GM12878 (cell line): ENCODE data around the gene MROH7. TPM values are rescaled to one million over a fixed set of nuclear protein-coding genes. Genes with fewer than 3 reads are reported as not detected.

Experiments
- ATAC-seq: fragments of 200-7000 bp; cut with Tn5 transposase; 3 replicates; pipeline ENCODE4 v1.9.1; 2020; ENCODE audit warnings: mild to moderate bottlenecking, moderate library complexity
- BruUV-seq: library from RNA; stranded (reverse); fragments of 400-500 nt; replicated peaks from 2 replicates; lab custom pipeline; 2021; lab: Mats Ljungman, UMichigan
- CTCF ChIA-PET: fragments of 300-600 bp; sonication (Branson Sonifier 250); formaldehyde crosslinking; extraction: SDS; loops from one replicate; lab custom pipeline; 2021; ENCODE audit warnings: inconsistent platforms; lab: Yijun Ruan, JAX
- POLR2A ChIA-PET: fragments of 350-600 bp; formaldehyde crosslinking; extraction: SDS; loops from one replicate; lab custom pipeline; 2021; ENCODE audit warnings: inconsistent platforms; lab: Charles Lee
- RAD21 ChIA-PET: fragments of 300-600 bp; sonication (Branson Sonifier 250); formaldehyde crosslinking; loops from one replicate; lab custom pipeline; 2023; ENCODE audit warnings: antibody characterized with exemption; ENCODE audit not compliant: unreplicated experiment; lab: Charles Lee
- SMC1A ChIA-PET: fragments of 300-600 bp; sonication (Branson Sonifier 250); formaldehyde crosslinking; loops from one replicate; lab custom pipeline; 2023; ENCODE audit not compliant: unreplicated experiment, uncharacterized antibody; lab: Charles Lee
- DNase-seq: peaks from one replicate; pipeline ENCODE4 v3.0.0-alpha.2; 2011; ENCODE audit warnings: low read depth, low spot score
- FAIRE-seq: peaks from 3 replicates; lab custom pipeline; 2011; peaks lifted over from hg19 to GRCh38; lab: Jason Lieb, UNC
- H2AFZ ChIP-seq: 2 replicates; pipeline ENCODE4 v1.6.0; 2011; ENCODE audit warnings: low read depth, low read length, control low read depth; ENCODE audit not compliant: control insufficient read depth
- H3K27ac ChIP-seq: 2 replicates; pipeline ENCODE4 v1.5.1; 2011; ENCODE audit warnings: control low read depth; ENCODE audit not compliant: control insufficient read depth, insufficient read depth
- H3K27me3 ChIP-seq, 2 experiments: replicated peaks in 1 of 2; 2 replicates each; pipeline versions ENCODE4 v1.6.0 to v1.6.1; 2011; ENCODE audit warnings: low read length in 1 of 2; ENCODE audit not compliant: control insufficient read depth in 2 of 2, insufficient read depth in 2 of 2
- H3K36me3 ChIP-seq, 2 experiments: 2 replicates each; pipeline ENCODE4 v1.5.1; 2011; ENCODE audit warnings: low read length in 1 of 2; ENCODE audit not compliant: control insufficient read depth in 2 of 2, insufficient read depth in 2 of 2
- H3K4me1 ChIP-seq: 2 replicates; pipeline ENCODE4 v1.6.1; 2011; ENCODE audit warnings: mild to moderate bottlenecking, low read length, moderate library complexity, mixed read lengths; ENCODE audit not compliant: control insufficient read depth, insufficient read depth
- H3K4me2 ChIP-seq: 2 replicates; pipeline ENCODE4 v1.6.0; 2011; ENCODE audit warnings: control low read depth; ENCODE audit not compliant: control insufficient read depth, insufficient read depth
- H3K4me3 ChIP-seq: fragments of 200-600 bp; sonication (generic); 2 replicates; pipeline ENCODE4 v1.5.1; 2016
- H3K79me2 ChIP-seq: 2 replicates; pipeline ENCODE4 v1.6.0; 2011; ENCODE audit warnings: low read length; ENCODE audit not compliant: control insufficient read depth, insufficient read depth
- H3K9ac ChIP-seq: 2 replicates; pipeline ENCODE4 v1.8.0; 2011; ENCODE audit warnings: low read length, control low read depth, mixed read lengths; ENCODE audit not compliant: control insufficient read depth, insufficient read depth
- H3K9me3 ChIP-seq: replicated peaks from 3 replicates; pipeline ENCODE4 v1.5.1; 2011; ENCODE audit warnings: mild to moderate bottlenecking, low read length; ENCODE audit not compliant: control insufficient read depth, insufficient read depth
- H4K20me1 ChIP-seq: 2 replicates; pipeline ENCODE4 v1.6.0; 2011; ENCODE audit not compliant: control insufficient read depth, insufficient read depth
- GABPA ChIP-seq: IDR thresholded peaks from 2 replicates; pipeline ENCODE4 v1.6.1; 2014; ENCODE audit warnings: antibody characterized with exemption, low read depth, mild to moderate bottlenecking, inconsistent platforms
- POU2F2 ChIP-seq: IDR thresholded peaks from 3 replicates; pipeline ENCODE4 v1.6.1; 2011; ENCODE audit warnings: low read depth, mild to moderate bottlenecking, low read length, borderline replicate concordance
- USF1 ChIP-seq: IDR thresholded peaks from 2 replicates; pipeline ENCODE4 v1.6.1; 2011; ENCODE audit warnings: borderline replicate concordance, low read depth, mild to moderate bottlenecking, moderate library complexity, mixed read lengths, low read length; ENCODE audit not compliant: insufficient read depth; ENCODE audit errors: extremely low read length
- WGBS: methylation state at CpG from one replicate; pipeline ENCODE4 v1.1.6; 2016; ENCODE audit warnings: low lambda C conversion rate; ENCODE audit not compliant: insufficient replicate concordance, insufficient coverage; ENCODE audit errors: missing lambda C conversion rate; 5-methylcytosine and 5-hydroxymethylcytosine counted together
- in situ Hi-C: fragments of 300-500 bp; cut with MboI; formaldehyde crosslinking; loops from 9 replicates; pipeline ENCODE4 v1.14.3; 2018; ENCODE audit warnings: mixed read lengths
- intact Hi-C: fragments of 100-400 bp; cut with micrococcal nuclease; formaldehyde crosslinking; loops from one replicate; pipeline ENCODE4 v1.14.2; 2022; ENCODE audit not compliant: unreplicated experiment
- polyA plus RNA-seq, 11 experiments: library from polyadenylated mRNA; depleted of rRNA in 4 of 11; unstranded in 6 of 11; stranded (reverse) in 5 of 11; fragments of >200 nt; fragmentation: Nextera tagmentation in 4 of 11; fragmentation: Illumina TruSeq in 1 of 11; extraction: Ambion mirVana in 4 of 11; extraction: Trizol in 1 of 11; gene quantifications; 1 replicate in 1 of 11; 2 replicates in 10 of 11; pipeline versions ENCODE4 v1.2.1 to v1.2.3, GENCODE V29; 2011 to 2016; ENCODE audit warnings: inconsistent platforms in 2 of 11, missing spikeins in 2 of 11, low read depth in 1 of 11
- total RNA-seq, 4 experiments: library from RNA; depleted of rRNA in 3 of 4; stranded (reverse); fragments of >200 nt in 3 of 4; fragmentation: Illumina TruSeq in 1 of 4; extraction: Trizol in 1 of 4; gene quantifications; 2 replicates each; pipeline versions ENCODE4 v1.2.1 to v1.2.3, GENCODE V29; 2013 to 2021

MROH7 gene
- total and polyA plus RNA-seq, 10 of the 15 experiments (the other 5 are each of a cell fraction or from before 2014, with no cell fraction given): 0.11 TPM; not detected in 9

- no peak overlapping the region for H2AFZ ChIP-seq
- H3K27ac ChIP-seq: no peak overlapping the region
- no peak overlapping the region for H3K9ac ChIP-seq
- no peaks in the 10 kb centered on the region for H3K27me3 ChIP-seq
- H3K4me3 ChIP-seq: no peak overlapping the region
- ATAC-seq (no peak), FAIRE-seq (no peak), DNase-seq (no peak)
- no peaks in the 10 kb centered on the region for H3K36me3 ChIP-seq
- H4K20me1 ChIP-seq: no peaks in the 10 kb centered on the region
- TF ChIP-seq GABPA: no peak
- in situ Hi-C loops (no loop called here), intact Hi-C loops (no loop called here)
- no peaks in the 10 kb centered on the region for H3K79me2 ChIP-seq
- no peaks in the 10 kb centered on the region; the same call in 2 of the 3 replicates for H3K9me3 ChIP-seq
- RAD21 ChIA-PET: no interaction called here
- SMC1A ChIA-PET: no interaction called here
- H3K4me2 ChIP-seq: no peak overlapping the region
- POLR2A ChIA-PET: no interaction called here
- H3K4me1 ChIP-seq: no peaks in the 10 kb centered on the region
- 2% methylated on average over 4 of the region's 4 CpGs for WGBS
- CTCF ChIA-PET: interaction anchor here (1.5 kb wide), 1 partner anchor 10 kb away, joined by 3 read pairs; no protein-coding TSS in a partner anchor
- BruUV-seq: no TSS peak
Observed at GRCh38 chr1:54653036-54653435, 11.4 kb downstream of the MROH7 start.

- ChIA-PET POLR2A (interaction anchor here (0.6 kb wide), 1 partner anchor 29 kb away, joined by 5 read pairs; no protein-coding TSS in a partner anchor), SMC1A (interaction anchor here (1.2 kb wide), 1 partner anchor 16 kb away, joined by 3 read pairs; no protein-coding TSS in a partner anchor), RAD21 (no interaction called here), CTCF (interaction anchor here (0.7 kb wide), 1 partner anchor 14 kb away, joined by 3 read pairs; no protein-coding TSS in a partner anchor)
- Histone ChIP-seq H3K27me3 (no peaks in the 10 kb centered on the region), H3K9me3 (no peaks in the 10 kb centered on the region; the same call in 2 of the 3 replicates), H3K79me2 (no peaks in the 10 kb centered on the region), H3K27ac (no peak overlapping the region), H3K36me3 (no peaks in the 10 kb centered on the region), H2AFZ (no peak overlapping the region), H3K9ac (no peak overlapping the region), H4K20me1 (no peaks in the 10 kb centered on the region), H3K4me1 (no peaks in the 10 kb centered on the region), H3K4me2 (no peak overlapping the region), H3K4me3 (no peak overlapping the region)
- intact Hi-C loops: no loop called here
- BruUV-seq: no TSS peak
- DNase-seq (no peak), FAIRE-seq (no peak), ATAC-seq (no peak)
- in situ Hi-C loops: no loop called here
- TF ChIP-seq POU2F2 (no peak), USF1 (no peak)
- 2% methylated on average over 2 of the region's 2 CpGs for WGBS
Observed at GRCh38 chr1:54658164-54658913, 16.8 kb downstream of the MROH7 start.
